ENCODE measurements around the gene GUCY2F. TPM values are rescaled to one million over a fixed set of nuclear protein-coding genes. Genes with fewer than 3 reads are reported as not detected.

GUCY2F gene
- total RNA-seq, 4 donors from 2014 or later, result not detected

- no peaks in the 10 kb centered on the region for H3K4me1 ChIP-seq
- 64 to 75% methylated on average over 3 of the region's 3 CpGs for WGBS, 2 donors
- H3K36me3 ChIP-seq, result no peaks in the 10 kb centered on the region
- H3K4me3 ChIP-seq (replicated peaks in 1 of 3), result no peak overlapping the region
- H3K27me3 ChIP-seq, result no peaks in the 10 kb centered on the region
- H3K9me3 ChIP-seq, result no peaks in the 10 kb centered on the region
- no peak overlapping the region for H3K27ac ChIP-seq
- TF ChIP-seq CTCF (IDR thresholded peaks at IDR 0.05), result no peak
- TF ChIP-seq POLR2A (IDR thresholded peaks at IDR 0.05), result no peak
- peak; percentile 2 to 4 for DNase-seq
- intact Hi-C loops (cut with DNase I), result no loop called here
These were observed 33.5 kb downstream of the GUCY2F start for GRCh38 chrX:109448282-109448938.

- no peaks in the 10 kb centered on the region for H3K27me3 ChIP-seq
- 75 to 77% methylated on average over 2 of the region's 2 CpGs for WGBS, 2 donors
- intact Hi-C loops (cut with DNase I), result no loop called here
These were observed 40.6 kb downstream of the GUCY2F start for GRCh38 chrX:109441266-109441665.

DNA sequence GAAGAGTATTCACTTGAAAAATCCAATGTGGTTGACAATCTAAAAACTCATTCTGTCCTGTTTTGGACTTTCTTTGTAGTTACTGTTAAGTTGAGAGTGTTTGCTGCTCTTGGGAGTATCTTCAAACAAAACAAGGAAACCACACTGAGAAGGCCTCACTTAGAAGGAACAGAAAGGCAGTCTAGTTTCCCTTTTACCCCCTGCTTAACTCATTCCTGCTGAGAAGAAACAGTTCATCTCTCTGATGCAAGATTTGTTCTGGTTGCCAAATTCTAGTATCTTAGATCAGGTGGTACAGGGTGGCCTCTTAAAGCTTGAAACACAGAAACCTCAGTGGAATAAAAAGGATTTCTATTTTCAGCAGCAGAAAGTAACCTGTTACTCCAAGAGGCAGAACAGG is 41.4 kb downstream of the GUCY2F start:
- Histone ChIP-seq H3K27ac (no peak overlapping the region), H3K36me3 (no peaks in the 10 kb centered on the region), H3K27me3 (no peaks in the 10 kb centered on the region), H3K4me1 (no peaks in the 10 kb centered on the region), H3K4me3 (replicated peaks in 1 of 3) (no peak overlapping the region), H3K9me3 (no peaks in the 10 kb centered on the region)
- no peak for TF ChIP-seq CTCF (IDR thresholded peaks at IDR 0.05)
- TF ChIP-seq POLR2A (IDR thresholded peaks at IDR 0.05), result no peak
- no peak for DNase-seq
- intact Hi-C loops (cut with DNase I), result no loop called here

More at GRCh38 chrX:109441266-109441665, 40.6 kb downstream of the GUCY2F start:
- no peak overlapping the region for H3K27ac ChIP-seq
- no peaks in the 10 kb centered on the region for H3K9me3 ChIP-seq
- no peaks in the 10 kb centered on the region for H3K36me3 ChIP-seq
- no peaks in the 10 kb centered on the region for H3K4me1 ChIP-seq
- DNase-seq, result no peak
- TF ChIP-seq POLR2A (IDR thresholded peaks at IDR 0.05) (no peak), CTCF (IDR thresholded peaks at IDR 0.05) (no peak)
- no peak overlapping the region for H3K4me3 ChIP-seq (replicated peaks in 1 of 3)

DNA sequence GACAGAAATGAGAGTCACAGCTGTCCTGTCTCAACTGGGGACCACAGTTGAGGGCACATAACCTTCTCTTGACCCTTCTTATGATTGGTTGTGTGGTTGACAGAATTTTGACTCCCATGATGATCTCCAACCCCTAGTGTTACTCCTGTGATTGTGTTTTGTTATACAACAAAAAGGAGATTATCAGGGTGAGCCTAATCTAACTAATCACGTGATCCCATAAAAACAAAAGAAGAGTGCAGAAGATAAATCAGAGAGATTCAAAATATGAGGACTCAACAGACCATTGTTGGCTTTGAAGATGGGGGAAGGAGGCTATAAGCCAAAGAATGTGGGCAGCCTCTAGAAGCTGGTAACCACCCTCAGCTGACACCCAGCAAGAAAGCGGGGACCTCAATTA is 72.7 kb downstream of the GUCY2F start:
- no peaks in the 10 kb centered on the region for H3K4me1 ChIP-seq
- H3K4me3 ChIP-seq (replicated peaks in 1 of 3), result no peak overlapping the region
- TF ChIP-seq CTCF (IDR thresholded peaks at IDR 0.05) (no peak), POLR2A (IDR thresholded peaks at IDR 0.05) (no peak)
- 91 to 95% methylated on average over 2 of the region's 2 CpGs for WGBS, 2 donors
- H3K27me3 ChIP-seq, result no peaks in the 10 kb centered on the region
- intact Hi-C loops (cut with DNase I), result no loop called here
- DNase-seq, result no peak
- H3K9me3 ChIP-seq, result no peaks in the 10 kb centered on the region
- no peak overlapping the region for H3K27ac ChIP-seq
- no peaks in the 10 kb centered on the region for H3K36me3 ChIP-seq

- Histone ChIP-seq H3K36me3 (no peaks in the 10 kb centered on the region), H3K4me1 (no peaks in the 10 kb centered on the region), H3K27me3 (no peaks in the 10 kb centered on the region), H3K9me3 (no peaks in the 10 kb centered on the region), H3K4me3 (replicated peaks in 1 of 3) (no peak overlapping the region), H3K27ac (no peak overlapping the region)
- intact Hi-C loops (cut with DNase I), result no loop called here
- TF ChIP-seq POLR2A (IDR thresholded peaks at IDR 0.05) (no peak), CTCF (IDR thresholded peaks at IDR 0.05) (no peak)
- no peak for DNase-seq
- WGBS, 2 donors, result 46 to 48% methylated on average over 4 of the region's 4 CpGs
These were observed 78.0 kb downstream of the GUCY2F start for GRCh38 chrX:109403922-109404321.
